Measurements from ENCODE around the gene ZNF43. TPM values are rescaled to one million over a fixed set of nuclear protein-coding genes. Genes with fewer than 3 reads are reported as not detected.

Gene ZNF43
- total and polyA plus RNA-seq, 2 of the 13 experiments (the other 11 are each of a cell fraction or from before 2014, with no cell fraction given) = 2.9 to 8.5 TPM

GRCh38 chr19:21789466-21790085 is 46.4 kb downstream of the ZNF43 start:
- FAIRE-seq (no peak), DNase-seq (ENCODE audit: low spot score) (no peak)

More at GRCh38 chr19:21789466-21790085, 46.4 kb downstream of the ZNF43 start:
- no peak overlapping the region for H3K9ac ChIP-seq (ENCODE audit: insufficient read depth, low read depth, low read length)
- no peak overlapping the region for H3K4me2 ChIP-seq (ENCODE audit: low read depth, low read length)
- H3K27ac ChIP-seq (ENCODE audit: extremely low read length, insufficient read depth, low read length) = no peak overlapping the region
- peaks cover 75% of the 10 kb centered on the region for H3K9me3 ChIP-seq (ENCODE audit: low read length)
- 38% methylated on average over 5 of the region's 5 CpGs for WGBS (ENCODE audit: low lambda C conversion rate)
- no peaks in the 10 kb centered on the region for H3K79me2 ChIP-seq (ENCODE audit: insufficient read depth, low read length)
- no peak for ATAC-seq
- H3K4me3 ChIP-seq (replicated peaks in 1 of 3; ENCODE audit: insufficient read depth in 1 of 3, low read depth in 2 of 3, low read length in 3 of 3) = no peak overlapping the region
- no peak overlapping the region for H2AFZ ChIP-seq (ENCODE audit: low read length)
- no peak for TF ChIP-seq ZNF781 (CRISPR knock-in tag; IDR thresholded peaks at IDR 0.05; ENCODE audit: borderline replicate concordance, not compliant biosample characterization)
- no peak for TF ChIP-seq ZNF512 (CRISPR knock-in tag; IDR thresholded peaks at IDR 0.05)
- no peak for TF ChIP-seq ZNF335 (CRISPR knock-in tag; IDR thresholded peaks at IDR 0.05)
- TF ChIP-seq TBL1XR1 (IDR thresholded peaks at IDR 0.05; ENCODE audit: borderline replicate concordance, low read length, partially characterized antibody) = no peak
- no peak for TF ChIP-seq MED8 (CRISPR knock-in tag; IDR thresholded peaks at IDR 0.05; ENCODE audit: insufficient replicate concordance)
- TF ChIP-seq ZNF839 (CRISPR knock-in tag; IDR thresholded peaks at IDR 0.05; ENCODE audit: borderline replicate concordance) = no peak
- no peak for TF ChIP-seq ZBTB46 (CRISPR knock-in tag; IDR thresholded peaks at IDR 0.05; ENCODE audit: borderline replicate concordance)
- TF ChIP-seq ZNF549 (CRISPR knock-in tag; IDR thresholded peaks at IDR 0.05) = no peak
- TF ChIP-seq NFATC3 (CRISPR knock-in tag; IDR thresholded peaks at IDR 0.05) = no peak
- TF ChIP-seq, protein P1, sequence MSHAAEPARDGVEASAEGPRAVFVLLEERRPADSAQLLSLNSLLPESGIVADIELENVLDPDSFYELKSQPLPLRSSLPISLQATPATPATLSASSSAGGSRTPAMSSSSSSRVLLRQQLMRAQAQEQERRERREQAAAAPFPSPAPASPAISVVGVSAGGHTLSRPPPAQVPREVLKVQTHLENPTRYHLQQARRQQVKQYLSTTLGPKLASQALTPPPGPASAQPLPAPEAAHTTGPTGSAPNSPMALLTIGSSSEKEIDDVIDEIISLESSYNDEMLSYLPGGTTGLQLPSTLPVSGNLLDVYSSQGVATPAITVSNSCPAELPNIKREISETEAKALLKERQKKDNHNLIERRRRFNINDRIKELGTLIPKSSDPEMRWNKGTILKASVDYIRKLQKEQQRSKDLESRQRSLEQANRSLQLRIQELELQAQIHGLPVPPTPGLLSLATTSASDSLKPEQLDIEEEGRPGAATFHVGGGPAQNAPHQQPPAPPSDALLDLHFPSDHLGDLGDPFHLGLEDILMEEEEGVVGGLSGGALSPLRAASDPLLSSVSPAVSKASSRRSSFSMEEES (CRISPR knock-in tag; IDR thresholded peaks at IDR 0.05) = no peak
- BruUV-seq (replicated peaks) = no TSS peak
- intact Hi-C loops (cut with micrococcal nuclease; ENCODE audit: unreplicated experiment) = no loop called here
- H3K4me1 ChIP-seq (ENCODE audit: insufficient read depth, low read length) = no peaks in the 10 kb centered on the region
- in situ Hi-C loops (cut with HindIII; ENCODE audit: extremely low pct_ligation_motif_present, low pct_unique_long_range_greater_than_20kb) = no loop called here
- ChIA-PET POLR2A (no interaction called here), CTCF (ENCODE audit: low intra/inter-chr PET ratio, low total read pairs) (no interaction called here)
- H4K20me1 ChIP-seq (ENCODE audit: insufficient read depth, low read length) = no peaks in the 10 kb centered on the region
- H3K36me3 ChIP-seq (replicated peaks in 1 of 2; ENCODE audit: control insufficient read depth in 1 of 2, insufficient read depth in 2 of 2, low read length in 2 of 2) = no peaks in the 10 kb centered on the region
- H3K27me3 ChIP-seq (ENCODE audit: control insufficient read depth in 1 of 2, insufficient read depth in 2 of 2, low read length in 2 of 2) = no peaks in the 10 kb centered on the region
